Jurkat, Clone E6-1 (cell line): Measurements from ENCODE around the gene OR5V1. TPM values are rescaled to one million over a fixed set of nuclear protein-coding genes. Genes with fewer than 3 reads are reported as not detected.
"Not testable (repeated sequence)": the region's sequence is repeated elsewhere in the genome, so short reads cannot be mapped to it uniquely, and the experiment has no call there.

Experiments used
- DNase-seq: peaks from one replicate; pipeline ENCODE4 v3.0.0-alpha.2; 2011; ENCODE audit warnings: low read depth, low spot score
- H3K4me3 ChIP-seq: 2 replicates; pipeline ENCODE4 v1.5.1; 2011; ENCODE audit warnings: mild to moderate bottlenecking, low read length, control low read depth, moderate library complexity
- polyA plus RNA-seq: library from polyadenylated mRNA; unstranded; fragments of >200 nt; gene quantifications from one replicate; pipeline ENCODE4 v1.2.1, GENCODE V29; 2012; ENCODE audit warnings: missing spikeins; ENCODE audit not compliant: insufficient read length, insufficient read depth

OR5V1 gene
- not detected for polyA plus RNA-seq

DNA sequence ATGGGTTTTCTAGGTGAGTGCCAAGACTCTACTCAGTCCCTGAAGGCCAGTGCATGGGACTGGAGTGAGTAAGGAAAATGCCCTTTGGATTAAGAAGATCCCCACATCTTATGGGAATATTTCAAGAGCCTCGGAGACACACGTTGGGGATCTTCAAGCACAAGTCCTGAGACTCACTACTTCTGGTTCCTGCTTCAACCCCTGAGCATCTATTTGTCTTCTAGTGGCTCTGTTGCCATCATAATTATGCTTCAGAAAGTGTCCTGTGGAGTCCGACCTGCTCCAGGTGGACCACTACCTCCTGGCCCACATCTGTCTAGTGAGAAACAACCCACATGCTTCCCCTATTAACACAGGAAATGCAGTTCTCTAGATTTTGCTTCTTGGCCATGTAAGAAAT is at the start of gene OR5V1:
Gene OR5V1, minus strand, starts transcription at position 101 of the 400 bp plus-strand sequence. CDS start 12,670 bp downstream, outside the sequence.
- H3K4me3 ChIP-seq, result no peak within 1 kb of the TSS
- no peak for DNase-seq

DNA sequence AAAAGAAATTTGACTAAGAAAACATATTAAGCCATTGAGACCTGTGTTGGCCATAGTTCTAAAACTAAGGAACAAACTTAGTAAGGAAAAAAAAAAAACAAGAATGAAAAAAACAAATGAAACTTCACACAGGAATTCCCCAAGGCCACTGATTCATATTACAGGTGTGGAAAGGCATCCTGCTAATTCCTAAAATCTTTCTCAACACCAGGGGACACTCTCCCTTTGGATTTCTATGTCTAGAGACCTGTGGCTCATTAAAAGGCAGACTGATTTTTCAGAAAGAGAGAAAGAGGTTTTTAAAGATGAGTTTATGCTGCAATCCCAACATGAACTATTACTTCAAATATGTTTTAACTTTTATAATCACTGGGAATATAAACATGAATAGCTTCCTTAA is 45.9 kb upstream of the OR5V1 start, which contains the start of gene OR12D1:
Gene OR12D1, plus strand, starts transcription at position 341 of the 400 bp plus-strand sequence.
- no peak within 1 kb of the TSS for H3K4me3 ChIP-seq
- no peak for DNase-seq

DNA sequence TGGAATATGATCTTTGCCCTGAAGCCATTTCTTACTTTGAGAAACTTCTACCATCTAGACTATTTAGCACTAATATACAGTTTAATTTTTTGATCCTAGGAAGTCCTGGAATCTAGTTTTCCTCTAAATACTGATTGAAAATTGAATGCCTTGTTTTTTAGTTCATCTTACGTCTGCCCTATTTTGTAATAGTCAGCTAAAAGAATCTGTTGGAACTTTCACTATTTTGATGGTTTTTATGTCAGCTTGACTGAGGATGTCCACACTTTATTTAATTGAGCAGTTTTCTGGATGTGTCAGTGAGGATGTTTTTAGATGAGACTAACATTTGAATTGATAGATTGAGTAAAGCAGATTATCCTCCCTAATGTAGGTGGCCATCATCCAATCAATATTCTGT is 35.1 kb upstream of the OR5V1 start:
- DNase-seq, result no peak
- no peak overlapping the region for H3K4me3 ChIP-seq

DNA sequence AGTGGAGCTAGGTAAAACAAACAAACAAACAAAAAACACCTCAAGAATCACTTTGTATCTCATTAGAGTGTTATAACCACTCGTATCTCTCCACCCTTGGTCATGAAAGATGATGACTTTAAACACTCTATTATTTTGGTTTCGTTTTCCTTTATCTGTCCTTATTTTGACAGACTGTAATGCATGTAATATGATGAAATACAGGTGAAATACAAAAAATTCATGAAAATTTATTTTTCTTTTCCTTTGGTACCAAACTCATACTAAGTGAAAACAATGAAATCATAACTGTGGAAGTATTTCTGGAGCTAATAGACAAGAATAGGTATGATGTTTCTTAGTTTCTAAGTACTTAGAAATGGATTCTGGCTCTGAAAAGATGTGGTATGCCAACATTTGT is 30.9 kb upstream of the OR5V1 start:
- no peak overlapping the region for H3K4me3 ChIP-seq
- no peak for DNase-seq

DNA sequence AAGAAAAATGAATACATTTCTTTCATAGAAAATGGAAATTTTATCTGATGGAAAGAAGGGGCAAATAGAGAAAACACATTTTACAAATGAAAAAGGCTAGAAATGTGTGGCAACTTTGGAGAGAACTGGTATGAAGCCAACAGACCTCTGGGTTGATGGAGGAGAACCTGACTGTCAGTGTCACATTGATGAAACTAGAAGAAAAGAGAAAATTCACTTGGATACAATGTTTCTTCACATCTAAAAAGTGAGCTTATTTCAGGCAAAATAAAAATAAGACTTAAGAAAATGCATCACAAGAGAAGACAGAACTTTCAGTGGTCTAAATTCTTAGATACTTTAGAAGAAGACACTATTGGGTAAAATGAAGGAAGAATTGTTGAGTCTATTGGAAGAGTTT is 26.7 kb upstream of the OR5V1 start, which contains the start of gene OR12D2:
Gene OR12D2, plus strand, starts transcription at position 301 of the 400 bp plus-strand sequence. CDS start 1,069 bp downstream, outside the sequence.
- no peak within 1 kb of the TSS for H3K4me3 ChIP-seq
- no peak for DNase-seq

DNA sequence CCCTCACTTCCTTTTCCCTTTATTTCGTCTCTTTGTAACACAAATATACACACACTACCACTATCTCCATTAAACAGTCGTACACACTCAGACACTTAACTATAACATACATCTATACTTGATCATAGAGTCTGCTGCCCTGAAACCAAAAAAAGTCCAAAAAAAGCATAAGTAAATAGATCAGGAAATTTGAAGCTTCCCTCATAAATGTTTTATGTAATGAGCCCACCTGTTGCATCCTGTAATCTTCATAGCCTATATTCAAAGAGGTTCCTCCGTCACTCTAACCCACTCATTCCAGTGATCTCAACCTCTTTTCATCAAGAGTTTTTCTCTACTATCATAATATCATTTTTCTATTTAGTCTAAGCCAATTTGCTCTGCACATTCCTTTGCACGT is 19.9 kb upstream of the OR5V1 start:
- no peak overlapping the region for H3K4me3 ChIP-seq
- DNase-seq, result no peak

DNA sequence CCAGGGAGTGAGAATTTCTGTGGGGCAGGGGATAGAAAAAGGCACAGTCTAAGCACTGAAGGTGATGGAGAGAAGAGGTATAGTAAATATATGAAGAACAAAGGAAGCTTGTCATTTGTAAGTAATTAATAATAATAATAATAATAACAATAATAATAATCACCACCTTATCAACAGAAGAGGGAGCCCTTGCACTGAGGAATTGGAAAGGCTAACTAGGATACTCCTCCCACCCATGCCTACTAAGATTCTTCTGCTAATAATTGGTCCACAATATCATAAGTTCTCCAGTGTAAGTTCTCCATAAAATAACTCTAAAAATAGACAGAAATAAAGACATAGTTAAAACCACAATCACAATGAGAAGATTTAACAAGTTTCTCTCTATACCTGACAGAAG is 7.3 kb upstream of the OR5V1 start:
- DNase-seq, result no peak
- H3K4me3 ChIP-seq, result no peak overlapping the region

DNA sequence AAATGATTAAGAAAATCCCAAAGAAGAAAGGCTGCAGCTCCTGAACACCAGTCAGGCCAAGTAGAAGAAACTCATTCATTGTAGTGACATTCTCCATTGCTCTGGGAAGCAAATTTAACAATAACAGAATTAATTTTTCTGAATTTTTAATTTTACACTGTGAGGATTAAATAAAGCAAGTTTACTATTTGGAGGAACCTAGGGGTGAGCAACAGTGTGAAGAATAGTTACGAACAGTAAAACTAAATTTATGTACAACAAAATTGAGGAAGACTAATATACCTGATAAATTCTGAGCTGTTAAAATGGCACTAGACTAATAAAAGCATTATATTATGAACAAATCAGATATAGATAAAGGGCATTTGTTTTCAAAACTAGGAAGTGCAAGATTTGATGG is 6.5 kb upstream of the OR5V1 start, which contains the start of gene OR12D3:
Gene OR12D3, minus strand, starts transcription at position 101 of the 400 bp plus-strand sequence. Its CDS starts 4 bp downstream, at position 97.
- no peak for DNase-seq
- no peak within 1 kb of the TSS for H3K4me3 ChIP-seq

DNA sequence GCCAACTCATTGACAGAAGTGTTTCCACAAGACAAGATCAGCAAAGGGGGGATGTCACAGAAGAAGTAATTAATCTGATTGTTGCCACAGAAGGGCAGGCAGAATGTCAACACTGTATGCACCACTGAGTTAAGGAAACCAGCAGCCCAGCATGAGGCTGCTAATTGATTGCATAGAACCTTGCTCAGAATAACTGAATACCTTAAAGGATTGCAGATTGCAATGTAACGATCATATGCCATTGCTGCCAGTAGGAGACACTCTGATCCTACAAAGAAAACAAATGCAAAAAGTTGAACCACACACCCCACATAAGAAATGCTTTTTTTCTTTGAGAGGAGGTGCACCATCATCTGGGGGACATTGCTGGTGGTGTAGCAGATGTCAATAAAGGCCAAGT is 13.1 kb downstream of the OR5V1 start:
- DNase-seq, result no peak
- no peak overlapping the region for H3K4me3 ChIP-seq

DNA sequence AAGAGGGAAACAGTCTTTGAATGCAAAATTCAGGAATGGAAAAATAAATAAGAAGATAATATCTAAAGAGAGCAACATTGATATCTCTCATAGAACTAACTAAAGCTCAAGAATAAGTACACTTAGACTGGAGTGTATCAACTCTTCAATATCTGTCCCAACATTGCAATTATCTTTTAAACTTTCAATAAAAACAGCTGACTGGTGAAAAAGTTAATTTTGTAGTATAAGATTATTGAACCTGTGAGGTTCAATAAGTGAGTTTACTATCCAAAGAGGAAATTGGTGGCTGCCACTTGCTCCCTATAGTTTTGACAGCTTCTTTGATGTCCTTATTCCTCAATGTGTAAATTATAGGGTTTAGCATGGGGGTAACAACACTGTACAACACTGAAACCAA is 13.7 kb downstream of the OR5V1 start:
- DNase-seq, result no peak
- H3K4me3 ChIP-seq, result no peak overlapping the region

DNA sequence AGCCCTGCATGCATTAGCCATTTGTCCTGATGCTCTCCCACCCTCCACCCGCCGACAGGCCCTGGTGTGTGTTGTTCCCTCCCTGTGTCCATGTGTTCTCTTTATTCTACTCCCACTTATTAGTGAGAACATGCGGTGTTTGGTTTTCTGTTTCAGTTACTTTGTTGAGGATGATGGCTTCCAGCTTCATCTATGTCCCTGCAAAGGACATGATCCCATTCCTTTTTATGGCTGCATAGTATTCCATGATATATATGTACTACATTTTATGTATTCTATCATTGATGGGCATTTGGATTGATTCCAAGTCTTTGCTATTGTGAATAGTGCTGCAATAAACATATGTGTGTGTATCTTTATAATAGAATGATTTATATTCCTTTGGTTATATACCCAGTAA is 19.3 kb downstream of the OR5V1 start:
- not testable (repeated sequence) for H3K4me3 ChIP-seq, DNase-seq

DNA sequence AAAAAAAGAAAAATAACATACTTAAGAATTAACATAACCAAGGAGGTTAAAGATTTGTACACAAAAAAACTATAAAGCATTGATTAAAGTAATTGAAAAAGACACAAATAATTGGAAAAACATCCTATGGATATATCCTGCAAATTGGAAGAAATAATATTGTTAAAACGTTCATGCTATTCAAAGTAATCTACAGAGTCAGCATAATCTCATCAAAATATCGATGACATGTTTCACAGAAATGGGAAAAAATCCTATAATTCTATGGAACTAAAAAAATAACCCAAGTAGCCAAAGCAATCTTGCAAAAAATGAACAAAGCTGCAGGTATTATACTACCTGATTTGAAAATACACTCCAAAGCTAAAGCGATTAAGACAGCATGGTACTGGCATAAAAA is 23.3 kb downstream of the OR5V1 start:
- no peak for DNase-seq
- H3K4me3 ChIP-seq, result no peak overlapping the region

DNA sequence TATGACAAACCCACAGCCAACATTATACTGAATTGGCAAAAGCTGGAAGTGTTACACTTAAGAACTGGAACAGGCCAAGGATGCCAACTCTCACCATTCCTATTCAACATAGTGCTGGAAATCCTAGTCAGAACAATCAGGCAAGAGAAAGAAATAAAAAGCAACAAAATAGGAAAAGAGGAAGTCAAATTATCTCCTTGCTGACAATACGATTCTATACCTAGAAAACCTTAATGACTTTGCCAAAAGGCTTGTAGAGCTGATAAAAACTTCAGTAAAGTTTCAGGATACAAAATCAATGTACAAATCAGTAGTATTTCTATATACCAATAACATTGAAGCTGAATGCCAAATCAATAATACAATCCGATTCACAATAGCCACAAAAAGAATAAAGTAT is 32.4 kb downstream of the OR5V1 start:
- no peak overlapping the region for H3K4me3 ChIP-seq
- no peak for DNase-seq

DNA sequence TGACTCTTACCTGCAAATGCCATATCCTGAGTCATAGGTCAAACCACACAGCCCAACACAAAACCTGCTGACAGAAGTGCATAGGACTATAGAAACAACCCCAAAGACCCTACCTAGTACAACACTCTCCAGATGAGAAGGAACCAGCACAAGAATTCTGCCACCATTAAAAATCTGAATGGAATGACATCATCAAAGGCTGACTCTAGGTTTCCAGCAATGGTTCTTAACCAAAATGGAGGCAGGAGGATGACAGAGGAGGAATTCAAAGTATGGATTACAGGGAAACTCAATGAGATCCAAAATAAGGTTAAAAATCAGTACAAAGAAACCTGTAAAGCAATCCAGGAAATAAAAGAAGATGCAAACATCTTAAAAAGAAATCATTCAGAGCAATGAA is 36.0 kb downstream of the OR5V1 start:
- no peak for DNase-seq
- no peak overlapping the region for H3K4me3 ChIP-seq

DNA sequence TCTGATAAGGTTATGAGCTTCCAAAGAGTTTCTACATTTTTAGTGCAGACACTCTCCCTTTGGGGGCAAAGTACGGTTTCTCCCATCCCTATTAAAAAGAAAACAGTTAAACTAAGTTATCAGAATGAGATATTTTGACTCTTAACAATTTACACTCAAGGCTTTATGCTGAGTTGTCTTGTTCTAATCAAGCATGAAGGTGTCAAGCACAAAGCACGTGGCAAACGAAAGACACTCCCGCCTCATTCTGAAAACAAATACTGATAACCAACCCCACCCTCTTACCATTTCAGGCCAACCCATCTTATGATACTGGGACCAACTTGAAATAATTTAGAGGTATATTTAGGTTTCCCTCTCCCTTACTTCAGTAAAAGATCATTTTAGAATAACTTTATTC is 42.9 kb downstream of the OR5V1 start:
- DNase-seq, result no peak
- no peak overlapping the region for H3K4me3 ChIP-seq

DNA sequence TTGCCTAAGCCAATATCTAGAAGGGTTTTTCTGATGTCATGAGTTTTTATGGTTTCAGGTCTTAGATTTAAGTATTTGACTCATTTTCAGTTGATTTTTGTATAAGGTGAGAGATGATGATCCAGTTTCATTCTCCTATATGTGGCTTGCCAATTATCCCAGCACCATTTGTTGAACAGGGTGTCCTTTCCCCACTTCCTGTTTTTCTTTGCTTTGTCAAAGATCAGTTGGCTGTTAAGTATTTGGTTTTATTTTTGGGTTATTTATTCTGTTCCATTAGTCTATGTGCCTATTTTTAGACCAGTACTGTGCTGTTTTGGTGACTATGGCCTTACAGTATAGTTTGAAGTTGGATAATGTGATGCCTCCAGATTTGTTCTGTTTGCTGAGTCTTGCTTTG is 45.3 kb downstream of the OR5V1 start:
- not testable (repeated sequence) for DNase-seq, H3K4me3 ChIP-seq

DNA sequence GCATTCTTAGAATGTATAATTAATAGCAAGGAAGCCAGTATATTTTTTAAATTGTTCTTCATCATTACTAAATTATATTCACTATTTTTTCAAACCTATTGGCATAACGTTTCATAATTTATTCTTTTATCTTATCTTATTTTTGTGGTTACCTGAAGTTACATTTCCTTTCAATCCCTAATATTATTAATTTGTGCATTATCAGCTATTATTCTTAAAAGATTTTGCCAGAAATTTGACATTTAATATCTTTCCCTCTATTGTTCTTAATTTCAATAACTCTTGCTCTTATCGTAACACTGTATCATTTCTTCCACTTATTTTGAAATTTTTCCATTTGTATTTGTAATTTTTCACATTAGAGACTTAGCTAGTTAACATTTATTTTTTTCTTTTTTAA is 48.7 kb downstream of the OR5V1 start:
- no peak for DNase-seq
- no peak overlapping the region for H3K4me3 ChIP-seq
